COLO668 (cell line): Measurements from ENCODE around the gene SLN.

Experiments used
- DNase-seq: peaks from one replicate; lab custom pipeline; 2025; ENCODE audit not compliant: unreplicated experiment; lab: John Stamatoyannopoulos, UW

SLN gene

GRCh38 chr11:107711861-107712755 is at the start of gene SLN:
Gene SLN (minus strand): TSS chr11:107712056.
- no peak for DNase-seq

- DNase-seq, result peak; percentile 5
These were observed 47.0 kb upstream of the SLN start for GRCh38 chr11:107758719-107759355.

- no peak for DNase-seq
These were observed 45.8 kb upstream of the SLN start for GRCh38 chr11:107757661-107758060.

- no peak for DNase-seq
These were observed 44.7 kb upstream of the SLN start for GRCh38 chr11:107756553-107756952.

GRCh38 chr11:107752949-107753822 is 41.3 kb upstream of the SLN start:
- no peak for DNase-seq

- DNase-seq, result no peak
These were observed 40.7 kb upstream of the SLN start for GRCh38 chr11:107752508-107752907.

- DNase-seq, result no peak
These were observed 39.2 kb upstream of the SLN start for GRCh38 chr11:107751082-107751481.

- DNase-seq, result no peak
These were observed 38.5 kb upstream of the SLN start for GRCh38 chr11:107750313-107750712.

- no peak for DNase-seq
These were observed 35.8 kb upstream of the SLN start for GRCh38 chr11:107747622-107748021.

- no peak for DNase-seq
These were observed 32.9 kb upstream of the SLN start for GRCh38 chr11:107744736-107745135.

GRCh38 chr11:107743191-107743590 is 31.3 kb upstream of the SLN start:
- DNase-seq, result no peak

- no peak for DNase-seq
These were observed 29.4 kb upstream of the SLN start for GRCh38 chr11:107741044-107741823.

GRCh38 chr11:107740271-107740670 is 28.4 kb upstream of the SLN start:
- no peak for DNase-seq

GRCh38 chr11:107736546-107736945 is 24.7 kb upstream of the SLN start:
- no peak for DNase-seq

- DNase-seq, result no peak
These were observed 21.7 kb upstream of the SLN start for GRCh38 chr11:107733518-107733917.

GRCh38 chr11:107732689-107733051 is 20.8 kb upstream of the SLN start:
- no peak for DNase-seq

GRCh38 chr11:107731941-107732688 is 20.3 kb upstream of the SLN start:
- no peak for DNase-seq

GRCh38 chr11:107722662-107723061 is 10.8 kb upstream of the SLN start:
- no peak for DNase-seq

GRCh38 chr11:107721207-107721606 is 9.4 kb upstream of the SLN start:
- no peak for DNase-seq

GRCh38 chr11:107720303-107720774 is 8.5 kb upstream of the SLN start:
- DNase-seq, result no peak
